ENCODE data around the gene PAIP2B. TPM values are rescaled to one million over a fixed set of nuclear protein-coding genes. Genes with fewer than 3 reads are reported as not detected.

Gene PAIP2B
- total and polyA plus RNA-seq, 2 donors (not counting 1 experiment from before 2014, with no cell fraction given), result 0.22 to 1.2 TPM

- no peak for TF ChIP-seq EZH2 (IDR thresholded peaks at IDR 0.05; ENCODE audit: low read length, missing control alignments)
- TF ChIP-seq, protein P1, sequence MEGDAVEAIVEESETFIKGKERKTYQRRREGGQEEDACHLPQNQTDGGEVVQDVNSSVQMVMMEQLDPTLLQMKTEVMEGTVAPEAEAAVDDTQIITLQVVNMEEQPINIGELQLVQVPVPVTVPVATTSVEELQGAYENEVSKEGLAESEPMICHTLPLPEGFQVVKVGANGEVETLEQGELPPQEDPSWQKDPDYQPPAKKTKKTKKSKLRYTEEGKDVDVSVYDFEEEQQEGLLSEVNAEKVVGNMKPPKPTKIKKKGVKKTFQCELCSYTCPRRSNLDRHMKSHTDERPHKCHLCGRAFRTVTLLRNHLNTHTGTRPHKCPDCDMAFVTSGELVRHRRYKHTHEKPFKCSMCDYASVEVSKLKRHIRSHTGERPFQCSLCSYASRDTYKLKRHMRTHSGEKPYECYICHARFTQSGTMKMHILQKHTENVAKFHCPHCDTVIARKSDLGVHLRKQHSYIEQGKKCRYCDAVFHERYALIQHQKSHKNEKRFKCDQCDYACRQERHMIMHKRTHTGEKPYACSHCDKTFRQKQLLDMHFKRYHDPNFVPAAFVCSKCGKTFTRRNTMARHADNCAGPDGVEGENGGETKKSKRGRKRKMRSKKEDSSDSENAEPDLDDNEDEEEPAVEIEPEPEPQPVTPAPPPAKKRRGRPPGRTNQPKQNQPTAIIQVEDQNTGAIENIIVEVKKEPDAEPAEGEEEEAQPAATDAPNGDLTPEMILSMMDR (conservative IDR thresholded peaks at IDR 0.05 in 1 of 2, IDR thresholded peaks at IDR 0.05 in 1 of 2; ENCODE audit: low read depth in 1 of 2, low read length in 2 of 2), result no peak
- DNase-seq (ENCODE audit: low read depth in 2 of 2), result no peak
Measured at GRCh38 chr2:71207601-71208000, 19.3 kb downstream of the PAIP2B start.

GRCh38 chr2:71206271-71206670, 20.6 kb downstream of the PAIP2B start:
- Histone ChIP-seq H2AFZ (ENCODE audit: low read length) (no peak overlapping the region), H4K20me1 (ENCODE audit: control insufficient read depth, extremely low read depth, insufficient read depth, low read length) (no peaks in the 10 kb centered on the region)

More at GRCh38 chr2:71207601-71208000, 19.3 kb downstream of the PAIP2B start:
- Histone ChIP-seq H3K4me2 (ENCODE audit: extremely low read depth, insufficient read depth, low read length) (no peak overlapping the region), H3K27ac (ENCODE audit: insufficient read depth, low read length) (no peak overlapping the region), H3K9ac (ENCODE audit: insufficient read depth, low read length) (no peak overlapping the region), H3K4me1 (ENCODE audit: control insufficient read depth, extremely low read depth, insufficient read depth, low read length) (no peaks in the 10 kb centered on the region), H3K9me3 (ENCODE audit: control insufficient read depth, insufficient read depth, low read depth, low read length) (no peaks in the 10 kb centered on the region), H3K36me3 (ENCODE audit: control insufficient read depth, insufficient read depth, low read length) (no peaks in the 10 kb centered on the region), H4K20me1 (ENCODE audit: control insufficient read depth, extremely low read depth, insufficient read depth, low read length) (no peaks in the 10 kb centered on the region), H3K79me2 (ENCODE audit: control insufficient read depth, insufficient read depth, low read length) (no peaks in the 10 kb centered on the region), H3K27me3 (ENCODE audit: control insufficient read depth, insufficient read depth, low read length) (no peaks in the 10 kb centered on the region), H3K4me3 (replicated peaks in 1 of 4; ENCODE audit: control extremely low read depth in 1 of 4, insufficient read depth in 1 of 4, low read depth in 3 of 4, low read length in 4 of 4) (no peak overlapping the region), H2AFZ (ENCODE audit: low read length) (no peak overlapping the region)

DNA sequence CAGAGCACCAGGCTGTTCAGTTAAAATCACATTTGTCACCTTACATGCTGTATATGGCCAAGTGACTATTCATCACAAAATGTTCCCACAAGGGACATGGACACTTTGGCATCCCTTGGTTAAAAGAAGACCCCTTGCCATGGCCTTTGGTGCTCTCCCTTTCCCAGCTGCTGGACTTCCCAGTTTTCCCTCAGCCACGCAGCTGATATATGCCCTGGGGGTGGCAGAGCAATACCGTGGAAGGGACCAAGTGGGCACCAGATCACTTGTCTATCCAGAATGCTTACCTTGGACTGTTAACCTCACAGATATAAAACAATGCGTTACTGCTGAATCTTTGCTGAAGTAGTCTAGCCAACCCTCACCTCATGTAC, 35.3 kb downstream of the PAIP2B start:
- no peaks in the 10 kb centered on the region for H3K36me3 ChIP-seq (ENCODE audit: control insufficient read depth, insufficient read depth, low read length)
- no peak overlapping the region for H3K27ac ChIP-seq (ENCODE audit: insufficient read depth, low read length)
- H3K4me1 ChIP-seq (ENCODE audit: control insufficient read depth, extremely low read depth, insufficient read depth, low read length), result no peaks in the 10 kb centered on the region
- H3K9ac ChIP-seq (ENCODE audit: insufficient read depth, low read length), result no peak overlapping the region
- no peaks in the 10 kb centered on the region for H3K9me3 ChIP-seq (ENCODE audit: control insufficient read depth, insufficient read depth, low read depth, low read length)
- H3K4me3 ChIP-seq (replicated peaks in 1 of 4; ENCODE audit: control extremely low read depth in 1 of 4, insufficient read depth in 1 of 4, low read depth in 3 of 4, low read length in 4 of 4), result no peak overlapping the region
- no peaks in the 10 kb centered on the region for H3K79me2 ChIP-seq (ENCODE audit: control insufficient read depth, insufficient read depth, low read length)
- H3K4me2 ChIP-seq (ENCODE audit: extremely low read depth, insufficient read depth, low read length), result no peak overlapping the region
- no peak for DNase-seq (ENCODE audit: low read depth in 2 of 2)
- no peak overlapping the region for H2AFZ ChIP-seq (ENCODE audit: low read length)
- TF ChIP-seq, protein P1 (conservative IDR thresholded peaks at IDR 0.05 in 1 of 2, IDR thresholded peaks at IDR 0.05 in 1 of 2; ENCODE audit: low read depth in 1 of 2, low read length in 2 of 2), result peak in 1 of 2 donors; percentile 2
- no peak for TF ChIP-seq EZH2 (IDR thresholded peaks at IDR 0.05; ENCODE audit: low read length, missing control alignments)
- H3K27me3 ChIP-seq (ENCODE audit: control insufficient read depth, insufficient read depth, low read length), result peaks cover 3% of the 10 kb centered on the region
- no peaks in the 10 kb centered on the region for H4K20me1 ChIP-seq (ENCODE audit: control insufficient read depth, extremely low read depth, insufficient read depth, low read length)

More at GRCh38 chr2:71206271-71206670, 20.6 kb downstream of the PAIP2B start:
- Histone ChIP-seq H3K36me3 (ENCODE audit: control insufficient read depth, insufficient read depth, low read length) (no peaks in the 10 kb centered on the region), H3K9ac (ENCODE audit: insufficient read depth, low read length) (no peak overlapping the region), H3K79me2 (ENCODE audit: control insufficient read depth, insufficient read depth, low read length) (no peaks in the 10 kb centered on the region), H3K4me1 (ENCODE audit: control insufficient read depth, extremely low read depth, insufficient read depth, low read length) (no peaks in the 10 kb centered on the region), H3K27me3 (ENCODE audit: control insufficient read depth, insufficient read depth, low read length) (no peaks in the 10 kb centered on the region), H3K4me2 (ENCODE audit: extremely low read depth, insufficient read depth, low read length) (no peak overlapping the region), H3K9me3 (ENCODE audit: control insufficient read depth, insufficient read depth, low read depth, low read length) (no peaks in the 10 kb centered on the region), H3K4me3 (replicated peaks in 1 of 4; ENCODE audit: control extremely low read depth in 1 of 4, insufficient read depth in 1 of 4, low read depth in 3 of 4, low read length in 4 of 4) (no peak overlapping the region), H3K27ac (ENCODE audit: insufficient read depth, low read length) (no peak overlapping the region)
- no peak for TF ChIP-seq EZH2 (IDR thresholded peaks at IDR 0.05; ENCODE audit: low read length, missing control alignments)
- TF ChIP-seq, protein P1 (conservative IDR thresholded peaks at IDR 0.05 in 1 of 2, IDR thresholded peaks at IDR 0.05 in 1 of 2; ENCODE audit: low read depth in 1 of 2, low read length in 2 of 2), result no peak
- no peak for DNase-seq (ENCODE audit: low read depth in 2 of 2)

All from fibroblast of lung (primary cell).